Omental fat pad (tissue), 4 donors: Measurements from ENCODE around the gene RPAP2. TPM values are rescaled to one million over a fixed set of nuclear protein-coding genes. Genes with fewer than 3 reads are reported as not detected.
"Not testable (repeated sequence)": the region's sequence is repeated elsewhere in the genome, so short reads cannot be mapped to it uniquely, and the experiment has no call there.

Experiments
- ATAC-seq: fragments of 150-250 bp; one replicate; pipeline ENCODE4 v1.9.1; 2016; ENCODE audit warnings: mild to moderate bottlenecking, moderate library complexity; ENCODE audit not compliant: low FRiP score
- DNase-seq: peaks from one replicate; pipeline ENCODE4 v3.0.0-alpha.2; 2019; ENCODE audit warnings: low spot score
- total RNA-seq, 4 donors: library from RNA; depleted of rRNA; stranded (reverse); fragments of >200 nt; gene quantifications; one replicate each; pipeline ENCODE4 v1.1.0, GENCODE V29; 2016
- TF ChIP-seq, protein P1 (sequence below), 3 donors: fragments of 450-650 bp; IDR thresholded peaks; one replicate each; pipeline ENCODE4 v1.5.1; 2016 to 2017; ENCODE audit warnings: antibody characterized with exemption in 3 of 3, mild to moderate bottlenecking in 3 of 3, moderate library complexity in 2 of 3

Gene RPAP2
- total RNA-seq, 4 donors from 2014 or later: 4.8 to 11.5 (median 6.7) TPM

DNA sequence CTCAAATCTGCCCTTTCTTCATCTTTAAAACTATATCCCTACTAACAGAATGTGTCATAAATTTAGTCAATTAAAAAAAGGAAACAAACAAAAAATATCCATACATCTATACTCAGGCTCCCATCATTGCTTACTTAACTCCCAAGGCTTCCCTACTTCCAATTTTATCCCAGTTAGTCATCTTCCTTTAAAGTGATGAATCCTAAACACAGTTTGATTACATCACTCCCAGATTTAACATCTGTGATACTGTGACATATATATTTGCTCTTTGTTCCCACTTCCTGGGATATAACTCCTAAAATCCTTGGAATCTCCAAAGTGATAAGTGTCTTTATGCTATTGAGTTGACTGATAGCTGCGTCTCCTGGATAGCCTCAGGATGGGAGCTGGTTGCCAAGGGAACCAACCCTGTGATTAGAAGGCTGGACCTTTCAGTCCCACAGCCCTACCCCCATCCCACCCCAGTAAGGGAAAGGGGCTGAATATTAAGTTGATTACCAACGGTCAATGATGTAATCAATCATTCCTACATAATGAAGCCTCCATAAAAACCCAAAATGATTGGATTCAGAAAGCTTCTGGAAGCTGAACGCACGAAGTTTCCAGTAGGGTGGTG lies 21.6 kb upstream of the RPAP2 start:
- TF ChIP-seq, protein P1, sequence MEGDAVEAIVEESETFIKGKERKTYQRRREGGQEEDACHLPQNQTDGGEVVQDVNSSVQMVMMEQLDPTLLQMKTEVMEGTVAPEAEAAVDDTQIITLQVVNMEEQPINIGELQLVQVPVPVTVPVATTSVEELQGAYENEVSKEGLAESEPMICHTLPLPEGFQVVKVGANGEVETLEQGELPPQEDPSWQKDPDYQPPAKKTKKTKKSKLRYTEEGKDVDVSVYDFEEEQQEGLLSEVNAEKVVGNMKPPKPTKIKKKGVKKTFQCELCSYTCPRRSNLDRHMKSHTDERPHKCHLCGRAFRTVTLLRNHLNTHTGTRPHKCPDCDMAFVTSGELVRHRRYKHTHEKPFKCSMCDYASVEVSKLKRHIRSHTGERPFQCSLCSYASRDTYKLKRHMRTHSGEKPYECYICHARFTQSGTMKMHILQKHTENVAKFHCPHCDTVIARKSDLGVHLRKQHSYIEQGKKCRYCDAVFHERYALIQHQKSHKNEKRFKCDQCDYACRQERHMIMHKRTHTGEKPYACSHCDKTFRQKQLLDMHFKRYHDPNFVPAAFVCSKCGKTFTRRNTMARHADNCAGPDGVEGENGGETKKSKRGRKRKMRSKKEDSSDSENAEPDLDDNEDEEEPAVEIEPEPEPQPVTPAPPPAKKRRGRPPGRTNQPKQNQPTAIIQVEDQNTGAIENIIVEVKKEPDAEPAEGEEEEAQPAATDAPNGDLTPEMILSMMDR (IDR thresholded peaks at IDR 0.05): no peak
- ATAC-seq: no peak
- DNase-seq: no peak

DNA sequence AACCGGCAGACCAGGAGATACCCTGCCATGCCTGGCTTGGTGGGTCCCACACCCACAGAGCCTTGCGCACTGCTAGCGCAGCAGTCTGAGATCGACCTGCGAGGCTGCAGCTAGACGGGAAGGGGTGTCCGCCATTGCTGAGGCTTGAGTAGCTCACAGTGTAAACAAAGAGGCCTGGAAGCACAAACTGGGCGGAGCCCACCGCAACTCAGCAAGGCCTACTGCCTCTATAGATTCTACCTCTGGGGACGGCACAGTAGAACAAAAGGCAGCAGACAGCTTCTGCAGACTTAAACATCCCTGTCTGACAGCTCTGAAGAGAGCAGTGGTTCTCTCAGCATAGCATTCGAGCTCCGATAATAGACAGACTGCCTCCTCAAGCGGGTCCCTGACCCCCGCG lies 19.1 kb upstream of the RPAP2 start:
- not testable (repeated sequence) for ATAC-seq, DNase-seq

DNA sequence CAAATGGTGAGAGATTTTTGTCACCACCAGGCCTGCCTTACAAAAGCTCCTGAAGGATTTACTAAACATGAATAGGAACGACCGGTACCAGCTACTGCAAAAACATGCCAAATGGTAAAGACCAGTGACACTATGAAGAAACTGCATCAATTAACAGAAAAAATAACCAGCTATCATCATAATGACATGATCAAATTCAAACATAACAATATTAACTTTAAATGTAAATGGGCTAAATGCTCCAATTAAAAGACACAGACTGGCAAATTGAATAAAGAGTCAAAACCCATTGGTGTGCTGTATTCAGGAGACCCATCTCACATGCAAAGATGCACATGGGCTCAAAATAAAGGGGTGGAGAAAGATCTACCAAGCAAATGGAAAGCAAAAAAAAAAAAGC lies 17.4 kb upstream of the RPAP2 start:
- not testable (repeated sequence) for ATAC-seq

DNA sequence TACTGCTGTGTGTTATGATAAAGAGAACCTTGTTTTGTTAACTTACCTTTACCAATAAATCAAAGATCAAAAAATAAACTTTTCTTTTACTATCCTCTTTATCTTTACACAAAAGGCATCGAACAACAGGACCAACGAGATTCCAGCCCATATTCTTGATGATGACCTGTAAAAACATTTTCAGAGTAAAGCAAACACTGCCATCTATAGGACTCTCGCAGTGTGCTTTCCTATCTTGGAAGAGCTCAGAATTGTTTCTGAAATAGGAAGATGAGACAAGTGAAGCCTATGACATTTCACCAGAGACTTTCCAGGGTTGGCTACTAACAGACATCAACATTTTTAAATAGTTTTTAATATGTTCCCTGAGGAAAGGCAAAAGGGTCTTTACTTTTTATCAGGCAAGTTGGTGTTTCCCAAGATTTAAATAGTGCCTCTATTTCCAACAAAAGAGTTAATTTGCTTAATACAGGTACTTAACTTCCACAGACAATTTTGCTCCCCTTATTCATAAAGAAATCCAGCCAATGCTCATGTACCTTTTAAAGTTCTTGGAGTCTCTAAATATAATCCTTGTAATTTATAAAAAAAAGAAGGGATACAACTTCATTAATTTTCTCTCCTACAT lies 7.4 kb upstream of the RPAP2 start:
- DNase-seq (no peak), ATAC-seq (no peak)

More for the DNA sequence above, 17.4 kb upstream of the RPAP2 start:
- not testable (repeated sequence) for DNase-seq

DNA sequence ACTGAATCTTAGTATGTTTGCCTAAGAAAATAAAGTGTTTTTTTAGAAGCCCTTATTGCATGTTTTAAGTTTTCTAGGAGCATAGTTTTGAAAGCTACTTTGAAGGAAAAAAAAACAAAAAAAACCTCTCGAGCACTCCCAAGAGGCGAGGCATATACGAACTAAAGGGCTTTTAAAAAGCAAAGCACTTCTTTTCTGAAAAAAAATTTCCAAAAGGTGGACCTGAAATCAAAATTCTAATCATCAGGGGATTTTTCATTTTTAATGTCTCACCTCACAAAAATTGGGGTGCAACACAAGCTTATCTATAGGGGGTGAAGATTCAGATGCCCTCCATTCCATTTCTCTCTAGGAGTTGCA lies 666 bp upstream of the RPAP2 start:
- no peak for ATAC-seq
- TF ChIP-seq, protein P1 (IDR thresholded peaks at IDR 0.05): no peak
- DNase-seq: no peak

More for the DNA sequence above, 7.4 kb upstream of the RPAP2 start:
- TF ChIP-seq, protein P1 (IDR thresholded peaks at IDR 0.05): no peak

DNA sequence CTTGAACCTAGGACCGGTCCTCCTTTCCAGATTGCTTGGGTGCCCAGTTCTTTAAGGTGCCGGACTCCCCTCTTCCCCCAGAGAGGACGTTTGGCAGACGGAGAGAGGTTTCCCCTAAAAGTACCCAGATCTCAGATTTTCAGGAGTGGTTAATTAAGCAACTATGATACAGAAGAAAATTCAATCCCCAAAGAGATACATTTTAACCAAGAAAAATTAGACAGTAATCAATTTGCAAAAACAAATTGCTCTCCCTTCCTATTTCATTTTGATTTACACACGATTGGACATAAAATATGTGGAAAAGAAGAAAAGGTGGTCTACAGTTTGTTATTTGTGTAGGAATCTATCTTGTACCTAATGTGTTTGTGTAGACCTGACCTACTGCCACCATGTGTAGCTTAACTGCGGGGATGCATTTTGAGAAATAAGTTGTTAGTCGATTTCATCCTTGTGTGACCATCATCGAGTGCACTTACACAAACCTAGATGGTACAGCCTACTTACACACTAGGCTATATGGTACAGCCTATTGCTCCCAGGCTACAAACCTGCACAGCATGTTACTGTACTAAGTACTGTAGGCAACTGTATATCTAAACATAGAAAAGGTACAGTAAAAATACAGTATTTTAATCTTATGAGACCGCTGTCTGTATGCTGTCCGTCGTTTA lies 755 bp downstream of the RPAP2 start:
- TF ChIP-seq, protein P1 (IDR thresholded peaks at IDR 0.05): no peak
- no peak for DNase-seq
- no peak for ATAC-seq

DNA sequence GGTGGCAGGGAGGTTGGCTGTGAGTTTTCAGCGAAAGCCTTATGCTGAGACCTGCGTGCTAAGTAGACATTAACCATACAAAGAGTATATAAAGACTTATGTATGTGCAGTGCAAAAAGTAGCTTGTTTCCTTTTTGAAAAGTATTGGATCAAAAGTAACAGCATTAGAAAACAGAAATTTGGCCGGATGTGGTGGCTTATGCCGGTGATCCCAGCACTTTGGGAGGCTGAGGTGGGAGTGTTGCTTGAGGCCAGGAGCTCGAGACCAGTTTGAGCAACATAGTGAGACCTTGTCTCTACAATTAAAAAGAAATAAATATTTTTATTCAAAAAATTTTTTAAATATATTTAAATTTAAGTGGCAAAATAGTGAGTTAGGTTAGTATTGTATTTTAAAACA lies 2.2 kb downstream of the RPAP2 start:
- ATAC-seq (no peak), DNase-seq (no peak)
- TF ChIP-seq, protein P1 (IDR thresholded peaks at IDR 0.05): no peak

DNA sequence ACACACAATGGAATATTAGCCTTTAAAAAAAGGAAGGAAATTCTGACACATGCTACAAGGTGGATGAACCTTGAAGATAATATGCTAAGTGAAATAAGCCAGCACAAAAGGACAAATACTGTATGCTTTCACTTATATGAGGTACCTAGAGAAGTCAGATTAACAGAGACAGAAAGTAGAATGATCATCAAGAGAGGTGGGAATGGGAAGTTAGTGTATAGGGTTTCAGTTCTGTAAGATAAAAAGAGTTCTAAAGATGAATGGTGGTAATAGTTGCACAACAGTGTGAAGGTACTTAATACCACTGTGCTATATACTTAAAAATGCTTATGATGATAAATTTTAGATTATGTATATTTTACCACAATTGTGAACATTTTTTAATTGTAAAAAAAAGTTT lies 7.2 kb downstream of the RPAP2 start:
- no peak for DNase-seq
- TF ChIP-seq, protein P1 (IDR thresholded peaks at IDR 0.05): no peak
- no peak for ATAC-seq
